ENCODE results near the gene PTPRU. TPM values are rescaled to one million over a fixed set of nuclear protein-coding genes. Genes with fewer than 3 reads are reported as not detected.

PTPRU gene
- total RNA-seq, 1 experiment from 2014 or later: 40.7 TPM

DNA sequence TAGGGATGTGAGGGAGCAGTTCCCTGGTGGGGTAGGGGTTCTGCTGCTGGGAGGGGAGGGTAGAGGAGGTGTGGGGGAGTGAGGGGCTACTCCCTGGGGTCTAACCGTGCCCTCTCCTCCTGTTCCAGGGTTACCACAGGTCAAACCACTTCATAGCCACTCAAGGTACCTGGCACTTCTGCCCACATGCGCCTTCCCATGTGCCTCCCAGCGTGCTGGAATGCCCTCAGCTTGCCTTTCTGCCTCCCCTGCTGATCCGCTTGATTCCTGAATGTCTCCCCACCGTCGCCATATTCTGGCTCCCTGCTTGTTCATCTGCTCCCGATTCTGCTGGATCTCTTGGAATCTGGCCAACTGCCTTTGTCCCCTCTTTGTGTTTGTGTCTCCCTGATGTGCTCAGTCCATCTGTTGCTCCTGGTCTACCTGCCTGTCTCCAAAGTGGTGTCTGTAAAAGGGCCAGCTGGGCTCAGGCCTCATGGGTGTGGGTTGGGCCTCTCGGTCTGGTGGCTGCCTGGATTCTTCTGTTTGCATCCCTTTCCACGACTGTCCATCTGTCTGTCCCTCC is 74.4 kb downstream of the PTPRU start:
- no peak overlapping the region for H3K4me2 ChIP-seq (ENCODE audit: low read length)
- POLR2A ChIA-PET: no interaction called here
- ATAC-seq: no peak
- no peak overlapping the region for H3K4me3 ChIP-seq (replicated peaks in 1 of 2; ENCODE audit: low read depth in 1 of 2, low read length in 2 of 2)
- H3K4me1 ChIP-seq (ENCODE audit: control insufficient read depth in 1 of 2, insufficient read depth in 2 of 2, low read length in 2 of 2): no peaks in the 10 kb centered on the region
- intact Hi-C loops (cut with micrococcal nuclease): no loop called here
- no peaks in the 10 kb centered on the region for H3K9me3 ChIP-seq (ENCODE audit: control insufficient read depth in 1 of 2, insufficient read depth in 1 of 2, low read depth in 1 of 2, low read length in 2 of 2)
- no peaks in the 10 kb centered on the region for H3K79me2 ChIP-seq (ENCODE audit: insufficient read depth, low read length)
- BruUV-seq (replicated peaks): no TSS peak
- TF ChIP-seq, protein P1, sequence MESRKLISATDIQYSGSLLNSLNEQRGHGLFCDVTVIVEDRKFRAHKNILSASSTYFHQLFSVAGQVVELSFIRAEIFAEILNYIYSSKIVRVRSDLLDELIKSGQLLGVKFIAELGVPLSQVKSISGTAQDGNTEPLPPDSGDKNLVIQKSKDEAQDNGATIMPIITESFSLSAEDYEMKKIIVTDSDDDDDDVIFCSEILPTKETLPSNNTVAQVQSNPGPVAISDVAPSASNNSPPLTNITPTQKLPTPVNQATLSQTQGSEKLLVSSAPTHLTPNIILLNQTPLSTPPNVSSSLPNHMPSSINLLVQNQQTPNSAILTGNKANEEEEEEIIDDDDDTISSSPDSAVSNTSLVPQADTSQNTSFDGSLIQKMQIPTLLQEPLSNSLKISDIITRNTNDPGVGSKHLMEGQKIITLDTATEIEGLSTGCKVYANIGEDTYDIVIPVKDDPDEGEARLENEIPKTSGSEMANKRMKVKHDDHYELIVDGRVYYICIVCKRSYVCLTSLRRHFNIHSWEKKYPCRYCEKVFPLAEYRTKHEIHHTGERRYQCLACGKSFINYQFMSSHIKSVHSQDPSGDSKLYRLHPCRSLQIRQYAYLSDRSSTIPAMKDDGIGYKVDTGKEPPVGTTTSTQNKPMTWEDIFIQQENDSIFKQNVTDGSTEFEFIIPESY (IDR thresholded peaks at IDR 0.05; ENCODE audit: extremely low read depth, insufficient replicate concordance, low read length): no peak
- TF ChIP-seq RAD21 (IDR thresholded peaks at IDR 0.05; ENCODE audit: low read depth) (no peak), TCF7L2 (IDR thresholded peaks at IDR 0.05; ENCODE audit: borderline replicate concordance, extremely low read depth, insufficient read depth, insufficient read length) (no peak), ZNF274 (IDR thresholded peaks at IDR 0.05; ENCODE audit: low read depth, low read length) (no peak), YY1 (IDR thresholded peaks at IDR 0.05; ENCODE audit: extremely low read depth, insufficient replicate concordance, low read depth, low read length) (no peak), SIN3A (IDR thresholded peaks at IDR 0.05; ENCODE audit: low read depth) (no peak), FOSL1 (IDR thresholded peaks at IDR 0.05; ENCODE audit: low read depth) (no peak), POLR2A (IDR thresholded peaks at IDR 0.05; ENCODE audit: borderline replicate concordance, extremely low read depth, insufficient read depth, insufficient read length) (no peak), EGR1 (IDR thresholded peaks at IDR 0.05; ENCODE audit: low read depth) (no peak)
- TF ChIP-seq, protein P2, sequence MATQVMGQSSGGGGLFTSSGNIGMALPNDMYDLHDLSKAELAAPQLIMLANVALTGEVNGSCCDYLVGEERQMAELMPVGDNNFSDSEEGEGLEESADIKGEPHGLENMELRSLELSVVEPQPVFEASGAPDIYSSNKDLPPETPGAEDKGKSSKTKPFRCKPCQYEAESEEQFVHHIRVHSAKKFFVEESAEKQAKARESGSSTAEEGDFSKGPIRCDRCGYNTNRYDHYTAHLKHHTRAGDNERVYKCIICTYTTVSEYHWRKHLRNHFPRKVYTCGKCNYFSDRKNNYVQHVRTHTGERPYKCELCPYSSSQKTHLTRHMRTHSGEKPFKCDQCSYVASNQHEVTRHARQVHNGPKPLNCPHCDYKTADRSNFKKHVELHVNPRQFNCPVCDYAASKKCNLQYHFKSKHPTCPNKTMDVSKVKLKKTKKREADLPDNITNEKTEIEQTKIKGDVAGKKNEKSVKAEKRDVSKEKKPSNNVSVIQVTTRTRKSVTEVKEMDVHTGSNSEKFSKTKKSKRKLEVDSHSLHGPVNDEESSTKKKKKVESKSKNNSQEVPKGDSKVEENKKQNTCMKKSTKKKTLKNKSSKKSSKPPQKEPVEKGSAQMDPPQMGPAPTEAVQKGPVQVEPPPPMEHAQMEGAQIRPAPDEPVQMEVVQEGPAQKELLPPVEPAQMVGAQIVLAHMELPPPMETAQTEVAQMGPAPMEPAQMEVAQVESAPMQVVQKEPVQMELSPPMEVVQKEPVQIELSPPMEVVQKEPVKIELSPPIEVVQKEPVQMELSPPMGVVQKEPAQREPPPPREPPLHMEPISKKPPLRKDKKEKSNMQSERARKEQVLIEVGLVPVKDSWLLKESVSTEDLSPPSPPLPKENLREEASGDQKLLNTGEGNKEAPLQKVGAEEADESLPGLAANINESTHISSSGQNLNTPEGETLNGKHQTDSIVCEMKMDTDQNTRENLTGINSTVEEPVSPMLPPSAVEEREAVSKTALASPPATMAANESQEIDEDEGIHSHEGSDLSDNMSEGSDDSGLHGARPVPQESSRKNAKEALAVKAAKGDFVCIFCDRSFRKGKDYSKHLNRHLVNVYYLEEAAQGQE (IDR thresholded peaks at IDR 0.05; ENCODE audit: low read depth): no peak
- DNase-seq (ENCODE audit: low read depth, low spot score): no peak
- H4K20me1 ChIP-seq (ENCODE audit: insufficient read depth): no peaks in the 10 kb centered on the region
- H3K9ac ChIP-seq (ENCODE audit: low read length): no peak overlapping the region
- no peaks in the 10 kb centered on the region for H3K27me3 ChIP-seq (ENCODE audit: insufficient read depth, low read length)
- peaks cover 0 to 7% of the 10 kb centered on the region in 2 experiments; a peak in 1 of 4 replicates for H3K36me3 ChIP-seq (ENCODE audit: control insufficient read depth in 1 of 2, insufficient read depth in 2 of 2, low read length in 2 of 2)
- H3K27ac ChIP-seq (ENCODE audit: low read depth, low read length): no peak overlapping the region
- H3K9me2 ChIP-seq (ENCODE audit: insufficient read depth): no peaks in the 10 kb centered on the region
- RAD21 ChIA-PET (ENCODE audit: low non-redundant PET in 1 of 2, low total read pairs in 2 of 2, uncharacterized antibody in 2 of 2, unreplicated experiment in 2 of 2): no interaction called here
- CTCF ChIA-PET: no interaction called here
- H2AFZ ChIP-seq (ENCODE audit: low read depth, low read length, poor library complexity, severe bottlenecking): no peak overlapping the region
